Uterus (tissue), 4 donors: ENCODE data around the gene BSCL2. TPM values are rescaled to one million over a fixed set of nuclear protein-coding genes. Genes with fewer than 3 reads are reported as not detected.

Source experiments
- DNase-seq, 2 donors: peaks; one replicate each; pipeline ENCODE4 v3.0.0-alpha.2; 2019 to 2020
- H3K27ac ChIP-seq, 2 donors: fragments of 200-600 bp; sonication (generic); 1 replicate in 1 of 2; 2 replicates in 1 of 2; pipeline ENCODE4 v1.5.1; 2016 to 2018
- H3K27me3 ChIP-seq, 2 donors: fragments of 200-600 bp; sonication (generic); one replicate each; pipeline ENCODE4 v1.5.1; 2018 to 2019; ENCODE audit warnings: control low read depth in 1 of 2
- H3K36me3 ChIP-seq, 2 donors: fragments of 200-600 bp; sonication (generic); one replicate each; pipeline ENCODE4 v1.5.1; 2019; ENCODE audit warnings: control low read depth in 1 of 2
- H3K4me1 ChIP-seq, 2 donors: fragments of 200-600 bp; sonication (generic); one replicate each; pipeline ENCODE4 v1.5.1; 2018 to 2019; ENCODE audit warnings: control low read depth in 1 of 2
- H3K4me3 ChIP-seq, 2 donors: fragments of 200-600 bp; sonication (generic); 1 replicate in 1 of 2; 2 replicates in 1 of 2; pipeline ENCODE4 v1.5.1; 2018 to 2019; ENCODE audit warnings: mild to moderate bottlenecking in 1 of 2
- H3K9me3 ChIP-seq, 2 donors: fragments of 200-600 bp; sonication (generic); one replicate each; pipeline ENCODE4 v1.5.1; 2019; ENCODE audit warnings: control low read depth in 1 of 2
- CTCF ChIP-seq, 4 experiments: fragments of 200-600 bp in 2 of 4; fragments of 450-650 bp in 2 of 4; sonication (generic) in 2 of 4; IDR thresholded peaks; one replicate each; pipeline ENCODE4 v1.5.1; 2016 to 2019; ENCODE audit warnings: antibody characterized with exemption in 4 of 4, mild to moderate bottlenecking in 2 of 4, moderate library complexity in 1 of 4
- POLR2A ChIP-seq, 2 donors: fragments of 450-650 bp; IDR thresholded peaks; one replicate each; pipeline ENCODE4 v1.6.1; 2016; ENCODE audit warnings: antibody characterized with exemption in 2 of 2, mild to moderate bottlenecking in 1 of 2, moderate library complexity in 1 of 2
- intact Hi-C: fragments of 100-400 bp; cut with DNase I; formaldehyde crosslinking; loops from one replicate; pipeline ENCODE4 v1.15.1; 2023; ENCODE audit warnings: low total_unique reads
- small RNA-seq: library from RNA; depleted of rRNA; stranded (forward); fragments of <200 nt; gene quantifications from one replicate; pipeline ENCODE3, GENCODE V24; 2016
- total RNA-seq, 4 donors: library from RNA; depleted of rRNA in 3 of 4; stranded (reverse); fragments of >200 nt in 3 of 4; gene quantifications; one replicate each; pipeline versions ENCODE4 v1.1.0 to v1.2.4, GENCODE V29; 2014 to 2023
- donor health status: DM: yes; HTN: yes; CAD: no.

The BSCL2 gene
- total RNA-seq, 4 donors from 2014 or later: 24.1 to 46.7 (median 34.4) TPM

DNA sequence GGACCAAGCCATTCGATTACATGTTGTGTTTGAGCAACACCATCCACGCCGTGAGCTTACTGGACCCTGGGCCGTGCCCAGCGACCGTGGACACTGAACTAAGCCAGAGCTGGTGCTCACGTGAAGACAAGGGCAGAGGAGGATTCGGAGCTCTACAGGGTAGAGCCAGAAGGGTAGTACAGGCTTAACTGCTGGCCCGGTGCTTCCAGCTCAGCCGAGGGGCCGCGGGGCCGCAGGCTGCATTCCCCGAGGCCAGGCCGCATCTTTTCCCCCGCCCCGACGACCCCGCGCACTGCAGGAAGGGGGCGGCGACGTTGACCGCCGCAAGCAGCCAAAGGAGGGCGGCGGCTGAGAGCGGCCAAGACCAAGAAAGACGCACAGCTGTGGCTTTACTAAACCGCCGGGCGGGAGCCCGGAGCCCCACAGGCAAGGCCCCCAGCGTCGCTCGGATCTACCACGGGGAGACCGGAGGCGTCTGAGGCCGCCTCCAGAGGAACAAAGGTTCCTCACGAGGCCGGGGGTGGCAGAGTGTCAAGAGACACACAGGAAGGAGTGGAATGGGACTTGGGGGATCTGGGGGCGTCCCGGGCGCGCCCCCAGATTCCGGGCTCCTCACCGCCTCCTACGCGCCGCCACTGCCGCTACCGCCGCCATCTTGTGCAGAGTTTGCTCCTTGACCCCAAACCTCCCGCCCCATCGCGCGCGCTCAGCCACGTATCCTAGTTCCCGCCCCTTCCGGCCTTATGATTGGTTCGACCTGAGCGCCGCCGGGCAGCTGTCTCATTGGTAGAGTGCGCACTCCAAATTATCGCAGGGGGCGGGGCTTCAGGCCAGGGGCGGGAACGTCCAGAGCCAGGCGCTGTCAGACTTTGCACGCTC lies 61.0 kb downstream of the BSCL2 start, which contains the start of gene GANAB:
TSS of gene GANAB (minus strand) at position 668 of the 879 bp plus-strand sequence. CDS start at position 654, 14 bp downstream.
- no peaks in the 10 kb centered on the region for H3K27me3 ChIP-seq
- H3K9me3 ChIP-seq: no peaks in the 10 kb centered on the region
- intact Hi-C loops: no loop called here
- DNase-seq: peak; percentile 99
- peaks cover 5 to 14% of the 10 kb centered on the region in 2 donors for H3K4me1 ChIP-seq
- H3K36me3 ChIP-seq: no peaks in the 10 kb centered on the region
- H3K4me3 ChIP-seq: peak within 1 kb of the TSS; percentile 71 to 91
- peak within 1 kb of the TSS; percentile 86 to 92 for H3K27ac ChIP-seq
- peak; percentile 51 to 75 for TF ChIP-seq POLR2A (IDR thresholded peaks at IDR 0.05)
- TF ChIP-seq CTCF (IDR thresholded peaks at IDR 0.05): no peak

DNA sequence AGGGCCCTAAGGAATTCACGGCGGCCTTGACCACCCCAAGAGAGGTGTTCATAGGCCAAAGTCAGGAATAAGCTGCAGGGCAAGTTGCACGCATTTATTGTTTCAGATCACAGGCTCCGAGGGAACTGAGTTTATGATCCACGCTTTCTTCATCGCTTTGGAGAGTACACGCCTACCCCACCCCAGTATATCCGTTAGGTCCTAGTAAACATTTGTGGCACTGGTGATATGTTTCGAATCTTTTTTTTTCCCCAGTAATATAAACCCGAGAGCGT lies 61.6 kb downstream of the BSCL2 start:
- H3K36me3 ChIP-seq: no peaks in the 10 kb centered on the region
- peaks cover 5 to 14% of the 10 kb centered on the region in 2 donors for H3K4me1 ChIP-seq
- intact Hi-C loops: no loop called here
- peak overlapping the region; percentile 71 to 91 for H3K4me3 ChIP-seq
- no peak for DNase-seq
- no peaks in the 10 kb centered on the region for H3K27me3 ChIP-seq
- TF ChIP-seq CTCF (IDR thresholded peaks at IDR 0.05) (no peak), POLR2A (IDR thresholded peaks at IDR 0.05) (no peak)
- H3K27ac ChIP-seq: peak overlapping the region; percentile 86 to 92
- H3K9me3 ChIP-seq: no peaks in the 10 kb centered on the region

- Histone ChIP-seq H3K27me3 (no peaks in the 10 kb centered on the region), H3K4me1 (peaks cover 5 to 14% of the 10 kb centered on the region in 2 donors), H3K4me3 (no peak overlapping the region), H3K36me3 (no peaks in the 10 kb centered on the region), H3K9me3 (no peaks in the 10 kb centered on the region), H3K27ac (no peak overlapping the region)
- intact Hi-C loops: no loop called here
- TF ChIP-seq CTCF (IDR thresholded peaks at IDR 0.05) (no peak), POLR2A (IDR thresholded peaks at IDR 0.05) (no peak)
- DNase-seq: no peak
Observed at GRCh38 chr11:62644220-62644619, 63.0 kb downstream of the BSCL2 start.

Small RNA genes within 50 kb of the gene (small RNA-seq; reads per million reads assigned to genes)
- not detected for gene SNORA57

Other genes starting within 250 kb of the BSCL2 start
- 1,000 to 10,000 TPM in 1 of 4 donors, 100 to 1,000 TPM in 3; 452 to 1,353 (median 779) TPM for gene AHNAK, start 160.6 kb downstream of the BSCL2 start, total RNA-seq
- gene EEF1G, start 133.5 kb downstream of the BSCL2 start, total RNA-seq: 1,000 to 10,000 TPM; 1,301 to 1,426 (median 1,363) TPM
- gene TUT1, start 115.9 kb downstream of the BSCL2 start, total RNA-seq: 10 to 100 TPM in 1 of 4 donors, 1 to 10 TPM in 3; 7.1 to 19.3 (median 8.6) TPM
- 100 to 1,000 TPM in 2 of 4 donors, 10 to 100 TPM in 2; 37.9 to 120 (median 78.2) TPM for gene MTA2, start 105.6 kb downstream of the BSCL2 start, total RNA-seq
- gene EML3, start 94.6 kb downstream of the BSCL2 start, total RNA-seq: 100 to 1,000 TPM in 1 of 4 donors, 10 to 100 TPM in 3; 17.9 to 126 (median 36.8) TPM
- 10 to 100 TPM in 1 of 4 donors, 1 to 10 TPM in 1, under 1 TPM in 1, not detected in 1; 0.77 to 11.9 (median 5.3) TPM for gene ROM1, start 94.2 kb downstream of the BSCL2 start, total RNA-seq
- 10 to 100 TPM; 17.7 to 50.4 (median 23.1) TPM for gene B3GAT3, start 85.4 kb downstream of the BSCL2 start, total RNA-seq
- gene GANAB, start 60.8 kb downstream of the BSCL2 start, total RNA-seq: 100 to 1,000 TPM in 3 of 4 donors, 10 to 100 TPM in 1; 56.9 to 513 (median 270) TPM
- gene INTS5, start 54.1 kb downstream of the BSCL2 start, total RNA-seq: 10 to 100 TPM in 3 of 4 donors, 1 to 10 TPM in 1; 4.9 to 27.4 (median 18.8) TPM
- gene C11orf98, start 42.2 kb downstream of the BSCL2 start, total RNA-seq: 10 to 100 TPM in 3 of 4 donors, 1 to 10 TPM in 1; 4.6 to 35.7 (median 19.5) TPM
- gene CSKMT, start 42.1 kb downstream of the BSCL2 start, total RNA-seq: 10 to 100 TPM in 2 of 4 donors, 1 to 10 TPM in 1, not detected in 1; 7.7 to 25.9 (median 12.6) TPM
- gene UQCC3, start 35.8 kb downstream of the BSCL2 start, total RNA-seq: 1 to 10 TPM in 3 of 4 donors, under 1 TPM in 1; 0.51 to 6.6 (median 3.4) TPM
- 10 to 100 TPM in 1 of 4 donors, 1 to 10 TPM in 2, not detected in 1; 3.5 to 18.2 (median 6.9) TPM for gene LBHD1, start 35.2 kb downstream of the BSCL2 start, total RNA-seq
- gene UBXN1, start 28.4 kb downstream of the BSCL2 start, total RNA-seq: 100 to 1,000 TPM in 2 of 4 donors, 10 to 100 TPM in 2; 55.4 to 276 (median 102) TPM
- 10 to 100 TPM; 36.2 to 50.6 (median 41.4) TPM for gene LRRN4CL, start 17.9 kb downstream of the BSCL2 start, total RNA-seq
- under 1 TPM in 1 of 4 donors, not detected in 3; 0.52 TPM for gene GNG3, start 252 bp upstream of the BSCL2 start, total RNA-seq
- gene HNRNPUL2, start 20.0 kb upstream of the BSCL2 start, total RNA-seq: 10 to 100 TPM; 17.7 to 58.3 (median 21.3) TPM
- gene TTC9C, start 21.1 kb upstream of the BSCL2 start, total RNA-seq: 10 to 100 TPM in 2 of 4 donors, 1 to 10 TPM in 2; 1.3 to 32.4 (median 16.3) TPM
- 10 to 100 TPM in 3 of 4 donors, under 1 TPM in 1; 0.59 to 28.9 (median 18.3) TPM for gene ZBTB3, start 46.7 kb upstream of the BSCL2 start, total RNA-seq
- 10 to 100 TPM; 55.0 to 97.6 (median 76.0) TPM for gene POLR2G, start 54.2 kb upstream of the BSCL2 start, total RNA-seq
- gene TAF6L, start 64.0 kb upstream of the BSCL2 start, total RNA-seq: 10 to 100 TPM in 3 of 4 donors, 1 to 10 TPM in 1; 6.8 to 34.3 (median 24.1) TPM
- gene TMEM179B, start 80.0 kb upstream of the BSCL2 start, total RNA-seq: 10 to 100 TPM; 22.3 to 83.8 (median 34.2) TPM
- 10 to 100 TPM in 2 of 4 donors, 1 to 10 TPM in 2; 1.0 to 28.0 (median 10.0) TPM for gene TMEM223, start 84.6 kb upstream of the BSCL2 start, total RNA-seq
- gene NXF1, start 98.0 kb upstream of the BSCL2 start, total RNA-seq: 10 to 100 TPM; 41.0 to 96.2 (median 50.2) TPM
- gene STX5, start 124.6 kb upstream of the BSCL2 start, total RNA-seq: 10 to 100 TPM; 36.5 to 73.5 (median 55.2) TPM
- not detected for gene TEX54, start 125.4 kb upstream of the BSCL2 start, total RNA-seq
- 10 to 100 TPM in 3 of 4 donors, 1 to 10 TPM in 1; 10.0 to 66.0 (median 35.0) TPM for gene WDR74, start 132.2 kb upstream of the BSCL2 start, total RNA-seq
- gene SLC3A2, start 173.5 kb upstream of the BSCL2 start, total RNA-seq: 100 to 1,000 TPM in 2 of 4 donors, 10 to 100 TPM in 2; 69.8 to 206 (median 98.4) TPM
- gene CHRM1, start 213.9 kb upstream of the BSCL2 start, total RNA-seq: 1 to 10 TPM in 1 of 4 donors, not detected in 3; 1.3 TPM